H7 (cell line): ENCODE results near the gene ARL8B. TPM values are rescaled to one million over a fixed set of nuclear protein-coding genes. Genes with fewer than 3 reads are reported as not detected.
"Not testable (repeated sequence)": the region's sequence is repeated elsewhere in the genome, so short reads cannot be mapped to it uniquely, and the experiment has no call there.

Source experiments
- DNase-seq: peaks from one replicate; pipeline ENCODE4 v3.0.0; 2012
- H3K27me3 ChIP-seq: 2 replicates; pipeline ENCODE4 v1.6.0; 2011; ENCODE audit warnings: mild to moderate bottlenecking, low read length; ENCODE audit not compliant: control insufficient read depth, insufficient read depth
- H3K36me3 ChIP-seq: replicated peaks from 2 replicates; pipeline ENCODE4 v1.5.1; 2011; ENCODE audit warnings: low read length; ENCODE audit not compliant: control insufficient read depth, insufficient read depth
- H3K4me3 ChIP-seq: 2 replicates; pipeline ENCODE4 v1.5.1; 2011; ENCODE audit warnings: low read depth, mild to moderate bottlenecking, control low read depth, low read length, moderate library complexity; ENCODE audit not compliant: insufficient read depth
- total RNA-seq: library from RNA; depleted of rRNA; stranded (reverse); fragments of >200 nt; shearing (Covaris generic); gene quantifications from 2 replicates; pipeline ENCODE4 v1.2.3, GENCODE V29; 2014

Gene ARL8B
- total RNA-seq, 1 experiment from 2014 or later: 30.7 TPM

DNA sequence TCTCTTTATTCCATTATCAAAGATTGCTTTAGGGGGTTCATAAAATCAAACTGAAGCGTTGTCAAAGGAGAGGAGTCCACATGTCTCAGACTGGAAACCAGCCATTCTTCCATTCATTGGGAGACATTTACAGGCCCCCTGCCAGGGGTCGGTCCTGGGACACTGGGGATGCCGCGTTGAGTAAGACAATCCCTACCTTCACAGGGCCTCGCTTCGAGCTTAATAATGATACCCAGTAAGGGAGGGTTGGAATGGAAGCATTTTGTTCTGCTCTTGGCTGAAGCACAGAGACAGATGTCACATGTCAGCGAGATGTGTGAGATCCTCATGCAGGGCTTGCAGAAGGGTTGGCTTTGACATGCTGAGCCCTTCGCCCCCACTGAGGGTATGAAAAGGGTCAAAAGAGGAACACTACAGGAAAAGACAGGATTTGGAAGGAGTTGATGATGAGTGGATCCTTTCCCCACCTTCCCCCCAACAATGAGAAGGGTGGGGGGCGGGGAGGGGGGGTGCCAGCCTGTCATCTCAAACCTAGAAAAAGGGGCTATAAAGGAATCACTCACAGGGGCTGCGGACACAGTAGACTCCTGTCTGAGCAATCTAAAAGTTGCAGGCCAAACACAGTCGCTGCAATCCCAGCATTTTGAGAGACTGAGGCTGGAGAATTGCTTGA is 25.6 kb upstream of the ARL8B start:
- peak; percentile 28 for DNase-seq

DNA sequence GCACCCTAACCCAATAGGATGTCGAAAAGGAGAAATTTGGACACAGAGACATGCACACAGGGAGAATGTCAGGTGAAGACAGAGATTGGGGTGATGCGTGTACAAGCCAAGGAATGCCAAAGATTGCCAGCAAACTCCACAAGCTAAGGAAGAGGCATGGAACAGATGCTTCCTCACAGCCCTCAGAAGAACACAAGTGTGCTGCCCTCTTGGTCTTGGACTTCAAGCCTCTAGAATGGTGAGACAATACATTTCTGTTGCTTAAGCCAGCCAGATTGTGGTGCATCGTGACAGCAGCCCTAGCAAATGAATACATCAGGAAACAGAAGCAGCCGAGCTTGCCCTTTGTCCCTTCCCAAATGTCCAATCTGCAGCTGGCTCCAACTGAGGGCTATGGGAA is 23.7 kb upstream of the ARL8B start:
- H3K36me3 ChIP-seq: no peaks in the 10 kb centered on the region
- no peak overlapping the region for H3K4me3 ChIP-seq
- DNase-seq: no peak
- H3K27me3 ChIP-seq: peaks cover 8% of the 10 kb centered on the region

More for the DNA sequence above, 25.6 kb upstream of the ARL8B start:
- Histone ChIP-seq H3K4me3 (no peak overlapping the region), H3K36me3 (no peaks in the 10 kb centered on the region), H3K27me3 (peaks cover 8% of the 10 kb centered on the region)

DNA sequence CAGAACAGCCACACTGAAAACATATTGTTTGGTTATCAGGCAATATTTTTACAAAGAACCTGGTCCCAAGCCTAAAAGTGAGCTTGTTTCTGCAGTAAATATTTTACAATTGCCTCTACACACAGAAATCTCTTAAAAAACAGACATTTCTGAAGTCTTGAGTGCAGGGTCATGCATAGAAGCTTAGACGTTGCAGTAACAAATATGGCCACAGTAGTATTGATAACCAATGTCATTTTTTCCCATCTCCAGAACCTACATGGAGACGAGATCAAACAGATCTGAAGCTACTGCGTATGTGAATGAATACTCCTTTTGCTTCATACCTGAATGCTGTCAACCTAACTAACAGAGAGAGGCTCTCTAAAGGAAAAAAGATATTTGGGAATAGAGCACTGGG is 19.6 kb upstream of the ARL8B start:
- Histone ChIP-seq H3K27me3 (no peaks in the 10 kb centered on the region; the same call in 1 of the 2 replicates), H3K36me3 (no peaks in the 10 kb centered on the region), H3K4me3 (no peak overlapping the region)
- DNase-seq: no peak

DNA sequence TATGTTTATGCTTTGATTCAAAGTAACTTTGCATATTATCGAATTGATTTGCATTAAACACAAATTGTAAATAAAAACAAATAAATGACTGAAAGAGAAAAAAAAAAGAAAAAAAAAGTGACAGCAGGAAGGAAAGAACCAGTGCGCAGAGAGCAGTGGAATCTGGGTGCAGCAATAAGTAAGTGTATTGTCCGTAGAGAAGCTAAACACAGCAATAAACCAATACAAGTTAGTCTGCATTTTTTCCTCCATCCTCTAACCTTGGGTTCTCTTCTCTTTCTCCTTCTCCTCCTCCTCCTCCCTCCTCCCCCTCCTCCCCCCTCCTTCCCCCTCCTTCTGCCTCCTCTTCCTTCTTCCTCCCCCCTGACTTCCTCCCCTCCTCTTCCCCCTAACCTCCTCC is 18.3 kb upstream of the ARL8B start:
- no peak for DNase-seq
- no peak overlapping the region for H3K4me3 ChIP-seq
- no peaks in the 10 kb centered on the region for H3K27me3 ChIP-seq
- no peaks in the 10 kb centered on the region for H3K36me3 ChIP-seq

DNA sequence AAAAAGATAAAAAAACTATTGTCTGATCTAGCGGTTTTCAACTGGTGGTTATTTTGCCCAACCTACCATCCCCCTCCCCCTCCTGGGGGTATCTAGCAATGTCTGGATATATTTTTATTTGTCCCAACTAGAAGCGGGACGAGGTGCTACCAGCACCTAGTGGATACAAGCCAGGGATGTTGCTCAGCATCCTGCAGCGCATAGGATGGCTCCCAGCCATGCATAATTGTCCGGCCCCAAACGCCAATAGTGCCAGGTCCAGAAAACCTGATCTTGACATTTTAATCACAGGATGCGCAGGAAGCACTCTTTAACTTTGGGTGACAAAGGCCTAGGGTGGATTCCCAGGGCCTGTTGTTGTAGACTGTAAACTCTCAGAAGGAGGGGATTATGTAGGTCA is 17.0 kb upstream of the ARL8B start:
- DNase-seq: no peak
- no peaks in the 10 kb centered on the region for H3K36me3 ChIP-seq

DNA sequence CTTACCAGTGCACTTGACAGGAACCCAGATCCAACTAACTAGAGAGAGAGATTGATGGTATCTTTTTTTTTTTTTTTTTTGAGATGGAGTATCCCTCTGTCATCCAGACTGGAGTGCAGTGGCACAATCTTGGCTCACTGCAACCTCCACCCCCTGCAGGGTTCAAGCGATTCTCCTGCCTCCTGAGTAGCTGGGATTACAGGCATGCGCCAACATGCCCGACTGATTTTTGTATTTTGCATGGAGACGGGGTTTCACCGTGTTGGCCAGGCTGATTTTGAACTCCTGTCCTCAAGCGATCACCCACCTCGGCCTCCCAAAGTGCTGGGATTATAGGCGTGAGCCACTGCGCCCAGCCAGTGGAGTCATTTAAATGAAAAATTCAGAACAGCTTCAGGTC is 15.7 kb upstream of the ARL8B start:
- not testable (repeated sequence) for H3K4me3 ChIP-seq, DNase-seq, H3K36me3 ChIP-seq, H3K27me3 ChIP-seq

More for the DNA sequence above, 17.0 kb upstream of the ARL8B start:
- no peaks in the 10 kb centered on the region for H3K27me3 ChIP-seq
- H3K4me3 ChIP-seq: no peak overlapping the region

DNA sequence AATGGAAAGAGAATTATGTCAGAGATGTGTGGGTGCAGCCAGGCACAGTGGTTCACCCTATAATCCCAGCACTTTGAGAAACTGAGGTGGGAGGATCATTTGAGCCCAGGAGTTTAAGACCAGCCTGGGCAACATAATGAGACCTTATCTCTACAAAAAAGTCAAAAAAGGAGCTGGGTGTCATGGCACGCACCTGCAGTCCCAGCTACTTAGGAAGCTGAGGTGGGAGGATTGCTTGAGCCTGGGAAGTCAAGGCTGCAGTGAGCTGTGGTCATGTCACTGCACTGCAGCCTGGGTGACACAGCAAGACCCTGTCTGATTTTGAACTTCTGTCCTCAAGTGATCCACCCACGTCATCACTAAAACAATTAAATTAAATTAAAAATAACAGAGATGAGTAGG is 15.2 kb upstream of the ARL8B start:
- DNase-seq, H3K27me3 ChIP-seq, H3K36me3 ChIP-seq, H3K4me3 ChIP-seq: not testable (repeated sequence)

DNA sequence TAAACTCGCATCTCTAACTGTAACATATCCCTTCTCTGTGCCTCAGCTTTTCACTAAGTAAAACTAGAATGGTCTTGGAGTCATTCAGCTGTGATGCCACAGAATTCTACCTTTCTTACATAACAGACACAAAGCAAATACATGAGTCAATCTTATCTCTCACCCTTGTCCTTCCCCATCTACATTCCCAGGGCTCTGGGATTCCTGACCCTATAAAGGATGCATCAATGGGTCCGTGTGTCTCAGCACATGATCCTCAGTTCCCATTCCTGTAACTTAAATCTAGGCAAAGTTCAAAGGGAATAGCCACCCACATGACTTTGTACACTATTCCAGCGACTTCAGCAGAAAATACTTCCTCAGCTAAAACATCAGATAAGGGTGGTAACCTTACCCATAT is 11.8 kb upstream of the ARL8B start:
- DNase-seq: no peak
- Histone ChIP-seq H3K27me3 (no peaks in the 10 kb centered on the region), H3K36me3 (no peaks in the 10 kb centered on the region), H3K4me3 (no peak overlapping the region)

DNA sequence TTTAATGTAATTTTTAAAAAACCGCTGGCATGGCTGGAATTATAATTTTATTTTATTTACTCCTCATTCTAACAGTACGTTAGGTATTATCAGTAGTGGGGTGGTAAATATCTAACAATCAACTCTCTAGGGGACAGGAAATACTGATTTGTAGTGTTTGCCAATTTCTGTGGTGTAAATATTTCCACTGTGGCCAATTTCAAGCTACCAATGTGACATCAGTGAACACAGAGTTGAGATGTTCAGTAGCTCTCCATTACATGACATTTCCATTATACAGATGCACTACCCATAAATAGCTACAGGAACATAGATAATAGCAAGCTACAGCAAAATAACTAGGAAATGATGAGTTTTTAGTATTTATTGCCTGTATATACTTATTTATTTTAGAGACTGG is 10.0 kb upstream of the ARL8B start:
- Histone ChIP-seq H3K36me3 (no peaks in the 10 kb centered on the region), H3K27me3 (no peaks in the 10 kb centered on the region), H3K4me3 (no peak overlapping the region)
- no peak for DNase-seq

DNA sequence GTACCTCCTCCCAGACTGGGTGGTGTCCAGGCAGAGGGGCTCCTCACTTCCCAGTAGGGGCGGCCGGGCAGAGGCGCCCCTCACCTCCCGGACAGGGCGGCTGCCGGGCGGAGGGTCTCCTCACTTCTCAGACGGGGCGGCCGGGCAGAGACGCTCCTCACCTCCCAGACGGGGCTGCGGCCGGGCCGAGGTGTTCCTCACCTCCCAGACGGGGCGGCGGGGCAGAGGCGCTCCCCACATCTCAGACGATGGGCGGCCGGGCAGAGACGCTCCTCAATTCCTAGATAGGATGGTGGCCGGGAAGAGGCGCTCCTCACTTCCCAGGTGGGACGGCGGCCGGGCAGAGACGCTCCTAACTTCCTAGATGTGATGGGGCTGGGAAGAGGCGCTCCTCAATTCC is 8.4 kb upstream of the ARL8B start:
- H3K36me3 ChIP-seq, H3K27me3 ChIP-seq, H3K4me3 ChIP-seq, DNase-seq: not testable (repeated sequence)

DNA sequence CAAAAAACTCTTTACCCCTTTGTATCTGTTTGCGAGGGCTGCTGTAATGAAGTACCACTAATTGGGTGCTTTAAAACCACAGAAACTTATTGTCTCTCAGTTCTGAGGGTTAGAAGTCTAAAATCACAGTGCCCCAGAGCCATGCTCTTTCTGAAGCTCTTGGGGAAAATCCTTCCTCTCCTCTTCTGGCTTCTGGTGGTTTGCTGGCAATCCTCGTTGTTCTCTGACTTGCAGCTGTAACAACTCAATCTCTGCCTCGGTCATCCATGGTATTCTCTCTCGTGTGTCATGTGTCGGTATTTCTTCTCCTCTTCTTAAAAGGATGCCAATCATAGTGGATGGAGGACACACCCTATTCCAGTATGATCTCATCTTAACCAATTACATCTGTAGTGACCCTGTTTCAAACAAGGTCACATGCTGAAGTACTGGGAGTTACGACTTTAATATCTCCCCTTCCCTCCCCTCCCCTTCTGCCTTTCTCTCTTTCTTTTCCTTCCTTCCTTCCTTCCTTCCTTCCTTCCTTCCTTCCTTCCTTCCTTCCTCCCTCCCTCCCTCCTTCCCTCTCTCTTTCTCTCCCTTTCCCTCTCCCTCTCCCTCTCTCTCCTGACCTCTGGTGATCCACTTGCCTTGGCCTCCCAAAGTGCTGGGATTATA is 6.5 kb upstream of the ARL8B start:
- no peaks in the 10 kb centered on the region for H3K27me3 ChIP-seq
- no peaks in the 10 kb centered on the region for H3K36me3 ChIP-seq
- no peak overlapping the region for H3K4me3 ChIP-seq
- DNase-seq: no peak

DNA sequence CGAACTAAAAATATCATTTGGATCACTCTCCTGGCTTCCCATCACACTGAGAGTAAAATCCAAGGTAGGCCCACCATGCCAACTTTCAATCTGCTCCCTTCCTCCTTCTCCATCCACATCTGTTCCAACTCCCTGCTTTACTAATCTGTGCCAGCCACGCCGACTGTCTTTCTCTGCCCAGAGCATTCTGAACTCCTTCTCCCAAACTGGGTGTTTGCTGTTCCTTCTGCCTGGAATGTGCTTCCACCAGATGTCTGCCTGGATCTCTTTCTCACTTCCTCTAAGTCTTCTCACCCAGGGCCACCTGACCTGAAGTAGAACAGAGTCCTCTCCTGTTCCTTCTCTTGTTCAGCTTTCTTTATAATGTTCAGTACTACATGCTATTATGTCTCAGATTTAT is 5.6 kb upstream of the ARL8B start:
- Histone ChIP-seq H3K27me3 (no peaks in the 10 kb centered on the region), H3K4me3 (no peak overlapping the region), H3K36me3 (no peaks in the 10 kb centered on the region)
- no peak for DNase-seq

DNA sequence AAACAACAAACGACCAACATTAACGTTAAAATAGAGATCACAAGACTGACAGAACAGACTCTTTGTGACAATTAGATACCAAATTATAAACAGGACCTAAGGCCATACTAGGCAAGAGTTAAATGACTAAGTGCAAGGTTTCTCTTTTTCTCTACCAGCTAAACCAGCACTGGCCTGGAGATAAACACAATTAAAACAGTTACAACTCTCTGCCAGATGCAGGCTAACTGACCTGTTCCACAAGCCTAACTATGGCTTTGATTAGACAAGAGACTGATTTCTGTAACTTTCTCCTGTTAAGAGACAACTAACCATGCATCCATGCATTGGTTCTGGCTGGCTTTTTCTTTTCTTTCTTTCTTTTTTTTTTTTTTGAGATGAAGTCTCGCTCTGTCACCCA is 1.6 kb upstream of the ARL8B start:
- DNase-seq: no peak
- Histone ChIP-seq H3K36me3 (no peaks in the 10 kb centered on the region), H3K27me3 (no peaks in the 10 kb centered on the region), H3K4me3 (no peak overlapping the region)

DNA sequence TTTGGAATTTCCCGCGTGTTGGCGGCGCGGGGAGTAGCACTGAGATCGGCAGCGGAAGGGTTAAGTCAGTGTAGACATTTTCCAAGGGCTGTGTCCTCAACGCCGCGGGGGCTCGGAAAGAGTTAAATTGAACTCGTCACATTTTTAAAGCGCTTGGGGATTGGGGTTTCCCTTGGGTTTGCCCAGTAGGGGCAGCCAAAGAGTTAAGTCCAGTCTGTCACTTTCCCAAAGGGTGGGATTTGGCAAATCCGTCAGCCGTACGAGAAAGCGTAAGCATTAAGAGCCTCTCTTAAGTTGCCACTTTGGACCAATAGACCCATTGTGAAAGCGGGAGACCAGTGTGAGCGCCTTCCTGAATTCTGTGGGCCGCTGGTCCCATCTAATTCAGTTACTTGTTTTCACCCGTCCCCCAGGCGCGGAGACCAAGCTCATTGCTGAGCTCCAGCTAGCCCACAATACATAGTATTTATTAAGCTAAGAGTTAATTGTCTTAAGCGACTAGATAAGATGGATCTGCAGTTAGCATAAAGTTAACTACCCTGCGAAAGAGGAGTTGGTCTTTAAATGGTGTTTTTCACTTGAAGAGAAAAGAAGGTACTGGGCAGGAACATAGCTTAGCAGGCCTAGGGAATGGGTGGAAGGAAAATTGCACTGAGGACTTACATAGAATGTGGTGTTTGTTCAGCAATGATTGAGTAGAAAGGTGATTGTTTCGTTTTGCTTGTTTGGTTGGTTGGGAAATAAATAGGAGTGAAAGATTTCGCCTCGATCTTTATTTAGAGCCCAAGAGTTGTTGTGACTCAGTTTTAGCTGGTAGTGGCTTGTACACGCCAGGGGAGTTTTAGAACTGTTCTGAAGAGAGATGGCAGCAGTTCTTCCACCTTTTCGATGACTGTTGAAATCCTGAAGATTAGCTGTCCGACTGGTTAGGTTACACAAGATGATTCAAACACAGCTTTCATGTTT is 932 bp downstream of the ARL8B start:
- Histone ChIP-seq H3K27me3 (no peaks in the 10 kb centered on the region), H3K4me3 (peak overlapping the region; percentile 97), H3K36me3 (no peaks in the 10 kb centered on the region)
- peak; percentile 81 for DNase-seq

DNA sequence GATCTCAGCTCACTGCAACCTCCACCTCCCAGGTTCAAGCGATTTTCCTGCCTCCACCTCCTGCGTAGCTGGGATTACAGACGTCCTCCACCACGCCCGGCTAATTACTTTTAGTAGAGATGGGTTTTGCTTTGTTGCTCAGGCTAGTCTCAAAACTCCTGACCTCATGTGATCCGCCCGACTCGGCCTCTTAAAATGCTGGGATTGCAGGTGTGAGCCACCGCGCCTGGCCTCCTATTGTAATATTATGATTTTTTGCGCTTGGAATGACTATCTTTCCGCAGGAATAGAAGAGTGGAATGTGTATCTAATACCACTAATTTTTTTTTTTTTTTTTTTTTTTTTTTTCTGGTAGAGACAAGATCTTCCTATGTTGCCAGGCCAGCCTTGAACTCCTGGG is 1.8 kb downstream of the ARL8B start:
- Histone ChIP-seq H3K27me3 (no peaks in the 10 kb centered on the region), H3K4me3 (no peak overlapping the region), H3K36me3 (no peaks in the 10 kb centered on the region)
- DNase-seq: no peak
